NB4 (cell line): ENCODE results near the gene ZNF433.

Experiments used
- DNase-seq: peaks from one replicate; pipeline ENCODE4 v3.0.0; 2010; ENCODE audit warnings: low read depth
- H3K4me3 ChIP-seq: one replicate; pipeline ENCODE4 v1.5.1; 2011; ENCODE audit warnings: mild to moderate bottlenecking, low read depth, low read length, moderate library complexity
- MYC ChIP-seq: IDR thresholded peaks from 2 replicates; pipeline ENCODE4 v1.6.1; 2011; ENCODE audit warnings: low read depth, low read length
- POLR2A ChIP-seq: IDR thresholded peaks from 2 replicates; pipeline ENCODE4 v1.6.1; 2011; ENCODE audit warnings: mild to moderate bottlenecking; ENCODE audit not compliant: insufficient read length; ENCODE audit errors: extremely low read depth
- TF ChIP-seq, protein P1 (sequence below): IDR thresholded peaks from 2 replicates; pipeline ENCODE4 v1.6.1; 2011; ENCODE audit warnings: low read depth, low read length
- TF ChIP-seq, protein P2 (sequence below): IDR thresholded peaks from one replicate; pipeline ENCODE4 v1.5.1; 2012; ENCODE audit warnings: low read depth, low read length

ZNF433 gene

DNA sequence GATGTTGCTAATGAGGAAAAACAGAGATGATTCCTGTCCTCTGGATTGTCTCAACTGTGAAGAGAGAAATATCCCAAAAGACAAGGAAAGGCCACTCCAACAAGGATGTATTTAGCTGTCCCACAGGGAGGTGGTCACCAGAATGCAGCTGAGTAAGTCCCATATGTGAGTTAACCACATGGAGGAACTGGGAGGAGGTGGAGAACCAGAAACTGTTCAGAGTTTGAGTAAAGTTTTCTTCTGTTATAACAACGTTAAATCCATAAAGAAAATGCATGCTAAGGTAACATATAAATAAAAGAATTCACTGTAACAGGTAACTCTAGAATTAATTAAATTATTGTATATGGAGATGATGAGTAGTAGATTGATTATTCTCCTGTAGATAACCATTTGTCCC lies 65.3 kb downstream of the ZNF433 start:
- H3K4me3 ChIP-seq, result no peak overlapping the region
- no peak for TF ChIP-seq MYC
- TF ChIP-seq, protein P1, sequence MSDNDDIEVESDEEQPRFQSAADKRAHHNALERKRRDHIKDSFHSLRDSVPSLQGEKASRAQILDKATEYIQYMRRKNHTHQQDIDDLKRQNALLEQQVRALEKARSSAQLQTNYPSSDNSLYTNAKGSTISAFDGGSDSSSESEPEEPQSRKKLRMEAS, result no peak
- TF ChIP-seq POLR2A, result no peak
- TF ChIP-seq, protein P2, sequence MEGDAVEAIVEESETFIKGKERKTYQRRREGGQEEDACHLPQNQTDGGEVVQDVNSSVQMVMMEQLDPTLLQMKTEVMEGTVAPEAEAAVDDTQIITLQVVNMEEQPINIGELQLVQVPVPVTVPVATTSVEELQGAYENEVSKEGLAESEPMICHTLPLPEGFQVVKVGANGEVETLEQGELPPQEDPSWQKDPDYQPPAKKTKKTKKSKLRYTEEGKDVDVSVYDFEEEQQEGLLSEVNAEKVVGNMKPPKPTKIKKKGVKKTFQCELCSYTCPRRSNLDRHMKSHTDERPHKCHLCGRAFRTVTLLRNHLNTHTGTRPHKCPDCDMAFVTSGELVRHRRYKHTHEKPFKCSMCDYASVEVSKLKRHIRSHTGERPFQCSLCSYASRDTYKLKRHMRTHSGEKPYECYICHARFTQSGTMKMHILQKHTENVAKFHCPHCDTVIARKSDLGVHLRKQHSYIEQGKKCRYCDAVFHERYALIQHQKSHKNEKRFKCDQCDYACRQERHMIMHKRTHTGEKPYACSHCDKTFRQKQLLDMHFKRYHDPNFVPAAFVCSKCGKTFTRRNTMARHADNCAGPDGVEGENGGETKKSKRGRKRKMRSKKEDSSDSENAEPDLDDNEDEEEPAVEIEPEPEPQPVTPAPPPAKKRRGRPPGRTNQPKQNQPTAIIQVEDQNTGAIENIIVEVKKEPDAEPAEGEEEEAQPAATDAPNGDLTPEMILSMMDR, result no peak
- no peak for DNase-seq

DNA sequence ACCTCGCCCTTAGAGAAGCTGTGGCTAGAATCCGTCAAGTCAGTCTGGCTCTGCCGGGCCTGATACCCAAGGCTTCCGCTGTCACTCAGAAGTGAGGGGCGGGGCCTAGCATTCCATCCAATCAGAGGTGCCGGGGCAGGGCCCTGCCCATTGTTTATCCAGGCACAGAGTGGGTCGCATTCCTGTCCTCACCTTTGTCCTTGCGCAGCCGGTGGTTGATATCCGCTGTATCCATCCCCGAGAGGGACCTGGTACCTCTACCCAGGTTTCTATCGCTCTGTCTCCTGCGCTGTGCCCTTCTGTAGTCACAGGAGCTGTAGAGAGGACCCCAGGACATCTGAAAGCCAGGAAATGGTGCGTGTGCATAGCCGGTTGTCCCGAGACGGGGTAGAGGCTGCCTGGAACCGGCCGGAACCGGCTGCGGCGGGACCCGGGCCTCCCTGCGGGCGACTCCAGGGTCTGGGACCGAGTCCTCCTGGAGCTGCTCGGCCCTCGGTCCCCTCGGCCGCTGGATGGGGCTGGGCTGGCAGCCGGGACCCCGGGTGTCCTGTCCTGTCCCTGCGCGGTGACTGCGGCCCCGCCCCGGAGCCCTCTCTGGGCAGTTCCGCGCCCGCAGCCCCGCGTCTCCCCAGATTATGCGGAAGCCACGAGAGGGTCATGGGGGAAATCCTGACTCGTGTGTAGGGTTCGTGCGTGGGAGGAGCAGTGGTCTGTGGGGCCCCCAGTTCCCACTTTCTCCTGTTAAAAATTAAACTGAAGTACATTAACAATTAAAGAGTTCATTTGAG lies 70.4 kb downstream of the ZNF433 start, which contains the start of gene ZNF763:
TSS of gene ZNF763 (plus strand) at position 183 of the 788 bp plus-strand sequence. CDS start at position 352, 169 bp downstream.
- H3K4me3 ChIP-seq, result peak within 1 kb of the TSS; percentile 72
- peak; percentile 92 for DNase-seq
- TF ChIP-seq, protein P2, result no peak
- TF ChIP-seq POLR2A, result peak; percentile 73
